OCI-LY7 (cell line): Measurements from ENCODE around the gene CELF4.

ENCODE experiments used
- CTCF ChIP-seq: fragments of 200-600 bp; sonication (generic); conservative IDR thresholded peaks from 2 replicates; pipeline ENCODE4 v1.5.1; 2014; ENCODE audit warnings: mild to moderate bottlenecking, antibody characterized with exemption, low read length, moderate library complexity, mixed read lengths
- EZH2phosphoT487 ChIP-seq: fragments of 200-600 bp; sonication (generic); IDR thresholded peaks from 2 replicates; pipeline ENCODE4 v1.6.1; 2018; ENCODE audit warnings: low read depth, borderline replicate concordance, mild to moderate bottlenecking, mixed run types, antibody characterized with exemption, low read length, moderate library complexity, mixed read lengths

GRCh38 chr18:37412829-37413228 is 152.8 kb downstream of the CELF4 start:
- TF ChIP-seq CTCF: no peak
- no peak for TF ChIP-seq EZH2phosphoT487
